GM18907 (cell line): ENCODE measurements around the gene WDR18.

Experiments used
- ATAC-seq: cut with Tn5 transposase; IDR thresholded peaks from one replicate; pipeline ENCODE4 v1.9.1; 2021; ENCODE audit warnings: mild to moderate bottlenecking, moderate library complexity; ENCODE audit not compliant: unreplicated experiment

WDR18 gene, protein sequence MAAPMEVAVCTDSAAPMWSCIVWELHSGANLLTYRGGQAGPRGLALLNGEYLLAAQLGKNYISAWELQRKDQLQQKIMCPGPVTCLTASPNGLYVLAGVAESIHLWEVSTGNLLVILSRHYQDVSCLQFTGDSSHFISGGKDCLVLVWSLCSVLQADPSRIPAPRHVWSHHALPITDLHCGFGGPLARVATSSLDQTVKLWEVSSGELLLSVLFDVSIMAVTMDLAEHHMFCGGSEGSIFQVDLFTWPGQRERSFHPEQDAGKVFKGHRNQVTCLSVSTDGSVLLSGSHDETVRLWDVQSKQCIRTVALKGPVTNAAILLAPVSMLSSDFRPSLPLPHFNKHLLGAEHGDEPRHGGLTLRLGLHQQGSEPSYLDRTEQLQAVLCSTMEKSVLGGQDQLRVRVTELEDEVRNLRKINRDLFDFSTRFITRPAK

DNA sequence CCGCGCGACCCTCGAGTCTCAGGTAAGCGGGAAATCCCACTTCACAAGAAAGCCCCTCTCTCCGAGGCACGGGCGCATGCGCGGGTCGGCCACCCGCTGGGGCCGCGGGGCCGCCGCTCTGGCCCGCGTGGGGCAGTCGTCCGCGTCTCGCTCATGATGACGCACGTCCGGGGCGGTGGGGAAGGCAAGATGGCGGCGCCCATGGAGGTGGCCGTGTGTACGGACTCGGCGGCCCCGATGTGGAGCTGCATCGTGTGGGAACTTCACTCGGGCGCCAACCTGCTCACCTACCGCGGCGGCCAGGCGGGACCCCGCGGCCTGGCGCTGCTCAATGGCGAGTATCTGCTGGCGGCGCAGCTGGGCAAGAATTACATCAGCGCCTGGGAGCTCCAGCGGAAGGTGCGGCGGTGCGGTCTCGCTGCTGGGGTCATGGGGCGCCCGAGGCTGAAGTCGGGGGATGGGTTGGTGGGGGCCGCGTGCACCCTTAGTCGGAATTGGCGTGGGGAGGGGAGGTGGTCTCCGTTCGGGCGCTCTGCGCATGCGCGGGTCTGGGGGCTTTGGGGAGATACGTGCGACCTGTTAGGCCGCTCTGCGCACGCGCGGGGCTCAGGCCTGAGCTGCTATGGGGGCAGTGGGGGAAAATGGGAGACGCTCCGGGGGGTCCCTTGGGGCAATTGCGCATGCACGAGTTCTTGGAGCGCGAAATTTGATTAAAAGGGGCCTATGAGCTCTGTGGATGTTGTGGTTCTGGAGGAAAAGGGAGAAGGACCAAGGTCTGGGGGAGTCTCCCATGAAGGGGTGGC, at the start of gene WDR18:
Gene WDR18, plus strand, starts transcription at position 181 of the 803 bp plus-strand sequence. Its CDS starts 9 bp downstream, at position 190.
- ATAC-seq, result peak; percentile 74

DNA sequence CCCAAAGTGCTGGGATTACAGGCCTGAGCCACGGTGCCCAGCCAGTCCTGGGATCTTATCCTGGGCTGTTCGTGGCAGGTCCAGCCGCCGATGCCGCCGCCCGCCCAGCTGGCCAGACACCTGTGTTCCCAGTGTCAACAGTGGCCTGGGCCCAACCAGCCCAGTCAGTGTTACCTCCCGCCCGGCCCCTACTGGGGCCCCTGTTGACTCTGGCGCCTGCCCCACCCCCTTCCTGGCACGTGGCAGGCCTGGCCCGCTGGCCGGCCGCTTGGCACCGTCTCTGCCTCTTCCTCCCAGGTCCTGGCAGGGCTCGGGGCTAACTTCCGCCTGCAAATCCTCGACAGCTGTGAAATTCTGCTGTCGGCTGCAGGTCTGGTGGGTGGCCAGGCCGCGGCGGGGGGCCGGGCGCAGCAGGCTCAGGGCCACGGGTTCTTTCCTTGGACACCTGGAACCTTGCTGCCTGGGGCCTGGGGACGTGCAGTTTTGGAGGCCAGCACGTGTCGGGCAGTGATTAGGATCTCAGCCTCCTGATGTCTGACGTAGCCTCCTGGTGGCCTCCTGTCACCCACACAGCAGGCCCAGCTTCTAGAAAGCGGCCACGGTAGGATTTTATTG, 49.2 kb upstream of the WDR18 start:
- ATAC-seq, result no peak

DNA sequence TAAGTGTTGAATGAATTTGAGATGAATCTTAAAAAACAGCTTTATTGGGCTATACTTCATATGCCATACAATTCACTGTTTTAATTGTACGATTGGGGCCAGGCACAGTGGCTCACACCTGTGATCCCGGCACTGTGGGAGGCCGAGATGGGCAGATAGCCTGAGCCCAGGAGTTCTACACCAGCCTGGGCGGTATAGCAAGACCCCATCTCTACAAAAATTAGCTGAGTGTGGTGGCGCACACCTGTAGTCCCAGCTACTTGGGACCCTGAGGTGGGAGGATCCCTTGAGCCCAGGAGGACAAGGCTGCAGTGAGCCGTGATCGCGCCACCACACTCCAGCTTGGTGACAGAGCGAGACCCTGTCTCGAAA, 48.0 kb upstream of the WDR18 start:
- no peak for ATAC-seq

- ATAC-seq, result no peak
These were observed 46.9 kb upstream of the WDR18 start for GRCh38 chr19:937259-937694.

DNA sequence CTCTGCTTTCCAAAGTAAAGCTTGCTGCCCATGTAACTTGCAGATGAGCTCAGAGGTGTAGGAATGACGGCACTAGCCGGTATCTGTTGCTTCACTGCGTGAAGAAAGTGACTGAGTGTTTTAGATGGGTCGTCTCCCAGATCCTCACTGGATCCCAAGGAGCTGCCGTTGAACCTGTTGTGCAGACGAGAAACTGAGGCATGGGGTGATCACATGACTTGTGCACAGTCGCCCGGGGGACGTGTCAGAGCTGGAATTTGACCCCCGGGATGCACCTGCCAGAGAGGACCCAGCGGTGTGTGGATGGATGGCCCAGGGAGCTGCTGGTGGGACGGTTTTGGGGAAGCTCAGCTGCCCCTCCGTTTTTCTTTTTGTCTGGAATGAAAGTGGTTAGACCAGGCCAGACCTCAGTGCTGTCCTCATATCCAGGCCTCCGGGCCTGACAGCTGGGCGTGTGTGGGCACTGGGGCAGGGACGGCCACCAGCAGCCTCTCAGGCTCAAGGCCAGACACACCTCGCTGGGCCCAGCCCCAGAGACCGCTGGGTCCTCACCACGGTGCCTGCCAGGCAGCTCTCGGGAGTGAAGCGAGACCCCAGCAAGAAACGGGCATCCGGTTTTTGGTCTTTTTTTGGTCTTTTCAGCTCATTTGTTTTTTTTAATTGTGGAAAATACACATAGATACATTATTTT, 45.8 kb upstream of the WDR18 start:
- ATAC-seq, result no peak

GRCh38 chr19:939439-939838, 44.7 kb upstream of the WDR18 start:
- no peak for ATAC-seq

DNA sequence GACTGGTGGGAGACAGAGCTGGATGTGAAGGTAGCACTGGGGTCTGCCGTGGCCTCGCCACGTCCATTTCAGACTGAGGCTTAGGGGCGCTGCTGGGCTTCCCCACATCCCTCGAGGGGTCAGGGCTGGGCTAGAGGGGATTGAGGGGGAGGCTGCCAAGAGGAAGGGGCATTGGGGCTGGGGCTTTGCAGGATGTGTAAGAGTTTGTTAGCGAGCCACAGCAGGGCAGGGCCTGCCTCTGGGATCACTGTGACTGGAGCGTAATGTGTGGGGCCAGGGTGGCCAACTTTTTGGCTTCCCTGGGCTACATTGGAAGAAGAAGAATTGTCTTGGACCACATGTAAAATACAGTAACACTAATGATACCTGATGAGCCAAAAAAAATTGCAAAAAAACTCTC, 44.2 kb upstream of the WDR18 start:
- no peak for ATAC-seq

GRCh38 chr19:940591-941291, 43.4 kb upstream of the WDR18 start:
- peak; percentile 37 for ATAC-seq

DNA sequence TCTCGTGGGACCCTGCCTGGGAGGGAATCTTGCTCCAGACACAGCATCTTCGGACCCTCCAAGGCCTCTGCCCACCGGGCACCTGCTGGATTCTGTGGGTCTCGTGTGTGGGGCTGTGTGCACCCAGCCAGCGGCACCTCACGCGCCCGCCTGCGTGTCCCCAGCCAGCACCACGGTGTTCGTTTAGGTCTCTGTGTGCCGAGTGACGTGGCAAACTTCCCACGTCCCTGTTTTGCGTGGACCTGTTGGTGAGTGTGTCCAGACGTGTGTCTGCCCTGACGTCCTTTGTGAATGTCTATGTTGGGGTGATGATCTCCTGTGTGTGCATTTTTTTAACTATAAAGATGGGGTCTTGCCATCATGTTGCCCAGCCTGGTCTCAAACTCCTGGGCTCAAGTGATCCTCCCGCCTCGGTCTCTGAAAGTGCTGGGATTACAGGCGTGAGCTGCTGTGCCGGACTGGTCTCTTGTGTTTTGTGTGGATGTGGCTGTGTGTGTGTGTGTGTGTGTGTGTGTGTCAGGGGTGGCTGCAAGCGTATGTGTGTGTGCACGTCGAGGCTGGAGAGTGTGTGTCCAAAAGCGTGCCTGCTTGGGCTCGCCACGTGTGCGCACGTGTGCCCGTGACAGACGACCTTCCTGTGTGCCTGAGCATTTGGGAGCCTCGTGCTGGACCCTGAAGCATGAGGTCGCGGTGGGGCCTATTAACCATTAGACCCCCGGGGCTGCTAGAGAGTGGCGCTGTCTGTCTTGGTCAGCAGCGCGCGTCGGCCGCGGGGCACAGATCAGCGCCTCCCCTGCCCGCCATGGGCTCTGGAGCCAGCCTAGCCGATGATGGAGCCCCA, 42.6 kb upstream of the WDR18 start:
- no peak for ATAC-seq

- ATAC-seq, result no peak
These were observed 42.0 kb upstream of the WDR18 start for GRCh38 chr19:942133-942645.

- ATAC-seq, result no peak
These were observed 40.5 kb upstream of the WDR18 start for GRCh38 chr19:943551-944170.

GRCh38 chr19:944171-944567, 40.0 kb upstream of the WDR18 start:
- ATAC-seq, result no peak

GRCh38 chr19:944663-945241, 39.4 kb upstream of the WDR18 start:
- no peak for ATAC-seq

DNA sequence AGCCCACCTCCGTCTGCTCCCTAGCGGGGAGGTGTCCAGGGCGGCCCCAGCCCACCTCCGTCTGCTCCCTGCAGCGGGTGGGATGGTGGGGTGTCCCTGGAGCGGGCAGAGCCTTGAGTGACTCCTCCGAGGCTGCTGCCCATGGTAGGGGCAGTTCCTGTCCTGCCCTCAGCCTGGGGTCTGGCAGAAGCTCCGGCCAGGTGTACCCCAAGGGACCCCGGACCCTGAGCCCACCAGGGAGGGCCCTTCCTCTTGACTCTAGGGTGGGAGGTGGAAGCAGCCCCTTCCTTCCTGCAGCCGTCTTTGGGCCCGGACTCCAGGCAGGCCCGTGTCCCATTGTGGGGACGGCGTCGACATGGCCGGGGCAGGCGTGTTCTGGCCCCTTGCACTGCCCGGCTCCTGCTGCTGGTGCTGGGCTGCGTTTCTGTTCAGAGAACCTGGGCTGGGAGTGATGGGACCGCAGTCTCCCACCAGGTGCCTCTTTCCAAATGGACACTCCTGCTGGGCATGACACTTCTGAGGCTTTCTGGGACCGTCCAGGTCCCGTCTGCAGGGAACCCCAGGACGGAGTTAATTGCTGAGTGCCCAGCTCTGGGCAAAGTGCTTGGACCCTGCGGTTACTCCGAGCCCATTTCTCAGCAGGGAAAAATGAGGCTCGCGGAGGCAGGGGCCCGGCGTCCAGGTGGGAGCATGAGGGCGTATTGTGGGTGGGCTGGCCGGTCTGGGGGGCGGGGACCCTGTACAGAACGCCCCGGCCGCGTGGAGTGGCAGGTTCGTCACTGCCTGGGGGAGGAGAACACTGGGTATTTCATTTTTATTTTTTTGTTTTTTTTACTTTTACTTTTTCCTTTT, 38.5 kb upstream of the WDR18 start:
- ATAC-seq, result no peak

DNA sequence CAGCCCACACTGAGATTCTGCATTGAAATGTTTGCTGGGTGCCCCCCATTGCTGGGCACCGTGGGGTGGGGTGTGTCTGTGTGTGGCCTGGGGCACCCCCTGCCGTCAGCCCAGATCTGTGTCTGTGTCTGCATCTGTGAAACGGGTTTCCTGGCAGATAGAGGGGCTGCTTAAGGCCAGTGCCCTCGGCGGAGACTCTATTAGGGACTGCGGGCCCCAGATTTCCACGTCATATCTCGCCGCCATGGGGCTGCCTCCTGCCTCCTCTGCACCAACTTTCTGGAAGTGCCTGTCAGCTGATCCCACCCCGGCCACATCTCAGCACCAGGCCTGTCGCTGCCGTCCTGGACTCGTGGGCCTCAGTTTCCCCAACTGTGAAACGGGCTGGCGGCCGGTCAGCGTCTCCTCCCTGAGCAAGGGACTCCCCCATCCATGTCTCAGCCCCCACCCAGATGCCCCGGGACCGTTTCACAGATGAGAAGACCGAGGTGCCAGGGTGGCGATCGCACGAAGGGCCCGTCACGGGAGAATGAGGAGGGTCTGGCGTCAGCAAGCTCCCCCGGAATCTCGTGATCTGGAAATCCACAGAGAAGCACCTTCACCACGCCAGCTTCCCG, 36.9 kb upstream of the WDR18 start:
- peak; percentile 3 for ATAC-seq

GRCh38 chr19:947707-948539, 36.2 kb upstream of the WDR18 start:
- ATAC-seq, result peak; percentile 60
